ENCODE results near the gene OR7A17.

GRCh38 chr19:14889994-14890642, 4.2 kb upstream of the OR7A17 start:
- TF ChIP-seq CTCF (IDR thresholded peaks at IDR 0.05): no peak
- TF ChIP-seq POLR2A (IDR thresholded peaks at IDR 0.05): no peak

All from adrenal gland (tissue), 5 donors.